ENCODE data around the gene SINHCAF. TPM values are rescaled to one million over a fixed set of nuclear protein-coding genes. Genes with fewer than 3 reads are reported as not detected.

SINHCAF gene
- total and polyA plus RNA-seq, 2 experiments from 2014 or later = 581 to 686 TPM

DNA sequence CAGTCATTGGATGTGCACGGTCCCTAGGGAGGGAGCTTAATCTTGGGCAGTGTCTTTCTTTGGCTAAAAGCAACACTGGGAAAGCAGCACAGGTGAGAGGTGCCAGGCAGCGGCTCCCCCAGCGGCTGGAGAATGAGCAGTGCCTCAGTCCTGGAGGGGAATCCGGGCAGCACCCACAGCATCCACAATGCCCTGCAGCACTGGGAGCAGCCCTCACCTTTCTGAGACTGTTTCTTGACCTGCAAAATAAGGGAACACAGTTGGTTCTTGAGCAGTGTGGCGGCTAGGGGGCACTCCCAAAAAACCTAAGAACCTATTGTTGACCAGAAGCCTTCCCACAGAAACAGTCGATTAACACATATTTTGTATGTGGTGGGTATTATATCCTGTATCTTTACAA is 75.8 kb downstream of the SINHCAF start:
- peaks cover 6% of the 10 kb centered on the region; the same call in 2 of the 3 replicates for H3K4me1 Mint-ChIP-seq
- Histone ChIP-seq H3K4me1 (ENCODE audit: insufficient read depth) (no peaks in the 10 kb centered on the region), H3K36me3 (ENCODE audit: insufficient read depth) (no peaks in the 10 kb centered on the region), H3K27ac (ENCODE audit: low read depth) (no peak overlapping the region), H3K27me3 (ENCODE audit: insufficient read depth) (no peaks in the 10 kb centered on the region), H4K20me1 (replicated peaks; ENCODE audit: insufficient read depth) (no peaks in the 10 kb centered on the region), H3K4me3 (no peak overlapping the region), H2AFZ (no peak overlapping the region), H3F3A (replicated peaks; ENCODE audit: low read depth) (no peaks in the 10 kb centered on the region; the same call in 1 of the 2 replicates), H3K4me2 (no peak overlapping the region), H3K9me2 (ENCODE audit: insufficient read depth) (no peaks in the 10 kb centered on the region), H3K79me2 (replicated peaks; ENCODE audit: insufficient read depth) (no peaks in the 10 kb centered on the region)
- H3K27me3 Mint-ChIP-seq (ENCODE audit: insufficient read depth, low read depth, poor library complexity) = peaks cover 8% of the 10 kb centered on the region
- no peaks in the 10 kb centered on the region for H3K36me3 Mint-ChIP-seq (ENCODE audit: low read depth)
- H3K27ac Mint-ChIP-seq = no peak overlapping the region
- ATAC-seq (peak; percentile 62), DNase-seq (ENCODE audit: low spot score) (no peak)
- no peaks in the 10 kb centered on the region for H3K9me3 Mint-ChIP-seq
- TF ChIP-seq, protein P1, sequence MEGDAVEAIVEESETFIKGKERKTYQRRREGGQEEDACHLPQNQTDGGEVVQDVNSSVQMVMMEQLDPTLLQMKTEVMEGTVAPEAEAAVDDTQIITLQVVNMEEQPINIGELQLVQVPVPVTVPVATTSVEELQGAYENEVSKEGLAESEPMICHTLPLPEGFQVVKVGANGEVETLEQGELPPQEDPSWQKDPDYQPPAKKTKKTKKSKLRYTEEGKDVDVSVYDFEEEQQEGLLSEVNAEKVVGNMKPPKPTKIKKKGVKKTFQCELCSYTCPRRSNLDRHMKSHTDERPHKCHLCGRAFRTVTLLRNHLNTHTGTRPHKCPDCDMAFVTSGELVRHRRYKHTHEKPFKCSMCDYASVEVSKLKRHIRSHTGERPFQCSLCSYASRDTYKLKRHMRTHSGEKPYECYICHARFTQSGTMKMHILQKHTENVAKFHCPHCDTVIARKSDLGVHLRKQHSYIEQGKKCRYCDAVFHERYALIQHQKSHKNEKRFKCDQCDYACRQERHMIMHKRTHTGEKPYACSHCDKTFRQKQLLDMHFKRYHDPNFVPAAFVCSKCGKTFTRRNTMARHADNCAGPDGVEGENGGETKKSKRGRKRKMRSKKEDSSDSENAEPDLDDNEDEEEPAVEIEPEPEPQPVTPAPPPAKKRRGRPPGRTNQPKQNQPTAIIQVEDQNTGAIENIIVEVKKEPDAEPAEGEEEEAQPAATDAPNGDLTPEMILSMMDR (conservative IDR thresholded peaks at IDR 0.05; ENCODE audit: low read depth in 2 of 2) = peak; percentile 22 to 29; a peak in 3 of 4 replicates
- TF ChIP-seq ZNF114 (CRISPR knock-in tag; IDR thresholded peaks at IDR 0.05) (no peak), EZH2phosphoT487 (IDR thresholded peaks at IDR 0.05; ENCODE audit: unreplicated experiment) (no peak)
- H3K4me3 Mint-ChIP-seq = no peak overlapping the region

DNA sequence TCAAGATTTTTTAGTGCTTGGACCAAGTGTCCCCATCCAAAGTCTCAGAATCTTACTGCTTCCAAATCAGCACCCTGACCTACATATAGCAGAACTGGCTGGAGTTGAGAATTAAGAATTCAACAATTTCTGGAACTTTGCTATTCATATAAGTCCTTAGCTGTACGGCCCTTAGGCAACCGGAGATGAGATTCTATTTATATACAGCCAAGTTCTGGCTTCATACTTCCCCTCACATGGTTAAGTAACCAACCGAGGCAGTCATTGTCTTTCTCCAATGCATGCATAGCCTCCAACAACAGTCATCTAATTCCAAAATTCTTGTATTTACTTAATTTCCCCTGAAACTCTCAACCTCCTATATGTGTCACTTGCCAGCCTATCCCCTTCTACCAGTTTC is 76.6 kb downstream of the SINHCAF start:
- no peak for DNase-seq (ENCODE audit: low spot score)
- Mint-ChIP-seq H3K36me3 (ENCODE audit: low read depth) (no peaks in the 10 kb centered on the region), H3K9me3 (peaks cover 2% of the 10 kb centered on the region; the same call in 1 of the 3 replicates)
- no peak for TF ChIP-seq ETS1 (IDR thresholded peaks at IDR 0.05)
- TF ChIP-seq POLR2AphosphoS5 (IDR thresholded peaks at IDR 0.05; ENCODE audit: low read depth) = no peak
- no peak for TF ChIP-seq EZH2phosphoT487 (IDR thresholded peaks at IDR 0.05; ENCODE audit: unreplicated experiment)
- no peak for TF ChIP-seq ZNF331 (CRISPR knock-in tag; IDR thresholded peaks at IDR 0.05; ENCODE audit: low read depth)
- TF ChIP-seq, protein P2, sequence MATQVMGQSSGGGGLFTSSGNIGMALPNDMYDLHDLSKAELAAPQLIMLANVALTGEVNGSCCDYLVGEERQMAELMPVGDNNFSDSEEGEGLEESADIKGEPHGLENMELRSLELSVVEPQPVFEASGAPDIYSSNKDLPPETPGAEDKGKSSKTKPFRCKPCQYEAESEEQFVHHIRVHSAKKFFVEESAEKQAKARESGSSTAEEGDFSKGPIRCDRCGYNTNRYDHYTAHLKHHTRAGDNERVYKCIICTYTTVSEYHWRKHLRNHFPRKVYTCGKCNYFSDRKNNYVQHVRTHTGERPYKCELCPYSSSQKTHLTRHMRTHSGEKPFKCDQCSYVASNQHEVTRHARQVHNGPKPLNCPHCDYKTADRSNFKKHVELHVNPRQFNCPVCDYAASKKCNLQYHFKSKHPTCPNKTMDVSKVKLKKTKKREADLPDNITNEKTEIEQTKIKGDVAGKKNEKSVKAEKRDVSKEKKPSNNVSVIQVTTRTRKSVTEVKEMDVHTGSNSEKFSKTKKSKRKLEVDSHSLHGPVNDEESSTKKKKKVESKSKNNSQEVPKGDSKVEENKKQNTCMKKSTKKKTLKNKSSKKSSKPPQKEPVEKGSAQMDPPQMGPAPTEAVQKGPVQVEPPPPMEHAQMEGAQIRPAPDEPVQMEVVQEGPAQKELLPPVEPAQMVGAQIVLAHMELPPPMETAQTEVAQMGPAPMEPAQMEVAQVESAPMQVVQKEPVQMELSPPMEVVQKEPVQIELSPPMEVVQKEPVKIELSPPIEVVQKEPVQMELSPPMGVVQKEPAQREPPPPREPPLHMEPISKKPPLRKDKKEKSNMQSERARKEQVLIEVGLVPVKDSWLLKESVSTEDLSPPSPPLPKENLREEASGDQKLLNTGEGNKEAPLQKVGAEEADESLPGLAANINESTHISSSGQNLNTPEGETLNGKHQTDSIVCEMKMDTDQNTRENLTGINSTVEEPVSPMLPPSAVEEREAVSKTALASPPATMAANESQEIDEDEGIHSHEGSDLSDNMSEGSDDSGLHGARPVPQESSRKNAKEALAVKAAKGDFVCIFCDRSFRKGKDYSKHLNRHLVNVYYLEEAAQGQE (IDR thresholded peaks at IDR 0.05; ENCODE audit: unreplicated experiment) = no peak
- TF ChIP-seq, protein P1 (conservative IDR thresholded peaks at IDR 0.05; ENCODE audit: low read depth in 2 of 2) = no peak
- no peak for TF ChIP-seq JUNB (IDR thresholded peaks at IDR 0.05; ENCODE audit: unreplicated experiment)
- TF ChIP-seq EZH2 (IDR thresholded peaks at IDR 0.05; ENCODE audit: low read depth, unreplicated experiment) = no peak
- no peak for TF ChIP-seq CREB1 (CRISPR knock-in tag; IDR thresholded peaks at IDR 0.05; ENCODE audit: low read depth)

More for the DNA sequence above, 76.6 kb downstream of the SINHCAF start:
- Histone ChIP-seq H3K9me2 (ENCODE audit: insufficient read depth) (no peaks in the 10 kb centered on the region), H3K36me3 (ENCODE audit: insufficient read depth) (no peaks in the 10 kb centered on the region), H3F3A (replicated peaks; ENCODE audit: low read depth) (no peaks in the 10 kb centered on the region; the same call in 1 of the 2 replicates), H3K4me3 (no peak overlapping the region), H3K4me2 (no peak overlapping the region), H2AFZ (no peak overlapping the region), H4K20me1 (replicated peaks; ENCODE audit: insufficient read depth) (no peaks in the 10 kb centered on the region), H3K4me1 (ENCODE audit: insufficient read depth) (no peaks in the 10 kb centered on the region), H3K27me3 (ENCODE audit: insufficient read depth) (no peaks in the 10 kb centered on the region), H3K27ac (ENCODE audit: low read depth) (no peak overlapping the region), H3K79me2 (replicated peaks; ENCODE audit: insufficient read depth) (no peaks in the 10 kb centered on the region)
- Mint-ChIP-seq H3K4me3 (no peak overlapping the region), H3K27me3 (ENCODE audit: insufficient read depth, low read depth, poor library complexity) (peaks cover 8% of the 10 kb centered on the region), H3K4me1 (peaks cover 6% of the 10 kb centered on the region), H3K27ac (no peak overlapping the region)
- no peak for ATAC-seq
